Measurements from ENCODE around the gene COL23A1. TPM values are rescaled to one million over a fixed set of nuclear protein-coding genes. Genes with fewer than 3 reads are reported as not detected.

Gene COL23A1
- total and polyA plus RNA-seq, 2 of the 13 experiments (the other 11 are each of a cell fraction or from before 2014, with no cell fraction given), result not detected

DNA sequence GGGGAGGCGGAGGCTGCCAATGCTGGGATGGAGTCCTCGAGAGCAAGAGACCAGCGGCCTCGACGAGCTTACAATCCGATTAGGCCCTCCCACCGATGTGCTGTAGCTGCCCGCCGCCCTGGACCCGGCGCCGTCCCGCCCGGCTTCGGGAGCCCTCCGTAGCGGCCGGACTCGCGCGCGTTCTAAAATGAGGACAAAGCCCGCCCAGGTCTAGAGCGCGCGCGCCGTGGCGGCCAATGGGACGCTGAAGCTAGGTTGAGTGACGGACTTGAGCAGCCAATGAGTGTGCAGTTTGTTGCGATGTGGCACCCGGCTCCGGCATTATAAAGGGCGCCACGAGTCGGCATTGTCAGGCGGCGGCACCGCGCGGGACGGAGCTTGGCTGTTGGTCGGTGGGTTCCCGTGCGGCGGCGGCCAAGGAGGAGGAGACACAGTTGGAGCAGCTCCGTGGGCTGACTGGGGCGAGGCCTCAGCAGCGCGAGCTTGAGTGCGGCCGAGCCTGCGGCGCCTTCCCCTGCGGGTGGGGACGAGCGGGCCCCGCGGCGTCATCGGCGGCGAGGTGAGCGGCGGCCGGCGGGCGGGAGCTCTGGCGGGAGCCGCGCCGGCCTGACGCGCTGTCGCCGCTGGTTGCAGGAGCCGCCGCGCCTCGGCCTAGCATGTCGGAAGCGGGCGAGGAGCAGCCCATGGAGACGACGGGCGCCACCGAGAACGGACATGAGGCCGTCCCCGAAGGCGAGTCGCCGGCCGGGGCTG is 385.8 kb downstream of the COL23A1 start, which contains the start of gene HNRNPAB (continued):
- TF ChIP-seq, protein P1, sequence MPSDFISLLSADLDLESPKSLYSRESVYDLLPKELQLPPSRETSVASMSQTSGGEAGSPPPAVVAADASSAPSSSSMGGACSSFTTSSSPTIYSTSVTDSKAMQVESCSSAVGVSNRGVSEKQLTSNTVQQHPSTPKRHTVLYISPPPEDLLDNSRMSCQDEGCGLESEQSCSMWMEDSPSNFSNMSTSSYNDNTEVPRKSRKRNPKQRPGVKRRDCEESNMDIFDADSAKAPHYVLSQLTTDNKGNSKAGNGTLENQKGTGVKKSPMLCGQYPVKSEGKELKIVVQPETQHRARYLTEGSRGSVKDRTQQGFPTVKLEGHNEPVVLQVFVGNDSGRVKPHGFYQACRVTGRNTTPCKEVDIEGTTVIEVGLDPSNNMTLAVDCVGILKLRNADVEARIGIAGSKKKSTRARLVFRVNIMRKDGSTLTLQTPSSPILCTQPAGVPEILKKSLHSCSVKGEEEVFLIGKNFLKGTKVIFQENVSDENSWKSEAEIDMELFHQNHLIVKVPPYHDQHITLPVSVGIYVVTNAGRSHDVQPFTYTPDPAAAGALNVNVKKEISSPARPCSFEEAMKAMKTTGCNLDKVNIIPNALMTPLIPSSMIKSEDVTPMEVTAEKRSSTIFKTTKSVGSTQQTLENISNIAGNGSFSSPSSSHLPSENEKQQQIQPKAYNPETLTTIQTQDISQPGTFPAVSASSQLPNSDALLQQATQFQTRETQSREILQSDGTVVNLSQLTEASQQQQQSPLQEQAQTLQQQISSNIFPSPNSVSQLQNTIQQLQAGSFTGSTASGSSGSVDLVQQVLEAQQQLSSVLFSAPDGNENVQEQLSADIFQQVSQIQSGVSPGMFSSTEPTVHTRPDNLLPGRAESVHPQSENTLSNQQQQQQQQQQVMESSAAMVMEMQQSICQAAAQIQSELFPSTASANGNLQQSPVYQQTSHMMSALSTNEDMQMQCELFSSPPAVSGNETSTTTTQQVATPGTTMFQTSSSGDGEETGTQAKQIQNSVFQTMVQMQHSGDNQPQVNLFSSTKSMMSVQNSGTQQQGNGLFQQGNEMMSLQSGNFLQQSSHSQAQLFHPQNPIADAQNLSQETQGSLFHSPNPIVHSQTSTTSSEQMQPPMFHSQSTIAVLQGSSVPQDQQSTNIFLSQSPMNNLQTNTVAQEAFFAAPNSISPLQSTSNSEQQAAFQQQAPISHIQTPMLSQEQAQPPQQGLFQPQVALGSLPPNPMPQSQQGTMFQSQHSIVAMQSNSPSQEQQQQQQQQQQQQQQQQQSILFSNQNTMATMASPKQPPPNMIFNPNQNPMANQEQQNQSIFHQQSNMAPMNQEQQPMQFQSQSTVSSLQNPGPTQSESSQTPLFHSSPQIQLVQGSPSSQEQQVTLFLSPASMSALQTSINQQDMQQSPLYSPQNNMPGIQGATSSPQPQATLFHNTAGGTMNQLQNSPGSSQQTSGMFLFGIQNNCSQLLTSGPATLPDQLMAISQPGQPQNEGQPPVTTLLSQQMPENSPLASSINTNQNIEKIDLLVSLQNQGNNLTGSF (CRISPR knock-in tag; IDR thresholded peaks at IDR 0.05), result peak; percentile 64; the same call in 1 of the 2 replicates
- TF ChIP-seq MTA1 (CRISPR knock-in tag; IDR thresholded peaks at IDR 0.05; ENCODE audit: borderline replicate concordance) (no peak), GATAD2A (CRISPR knock-in tag; IDR thresholded peaks at IDR 0.05) (no peak), ZBTB1 (CRISPR knock-in tag; IDR thresholded peaks at IDR 0.05; ENCODE audit: borderline replicate concordance) (no peak), ZNF670 (CRISPR knock-in tag; IDR thresholded peaks at IDR 0.05; ENCODE audit: borderline replicate concordance) (no peak; the same call in 1 of the 2 replicates), TBX2 (CRISPR knock-in tag; IDR thresholded peaks at IDR 0.05; ENCODE audit: borderline replicate concordance) (peak; percentile 85), KDM2A (CRISPR knock-in tag; IDR thresholded peaks at IDR 0.05; ENCODE audit: borderline replicate concordance, low read depth) (peak; percentile 99), ZNF451 (CRISPR knock-in tag; IDR thresholded peaks at IDR 0.05) (0 out of 2 replicates have a peak, but pooled peaks have one; percentile 69), ZNF660 (CRISPR knock-in tag; IDR thresholded peaks at IDR 0.05; ENCODE audit: borderline replicate concordance, low read depth) (no peak), ZFP41 (CRISPR knock-in tag; IDR thresholded peaks at IDR 0.05; ENCODE audit: borderline replicate concordance) (peak; percentile 82; the same call in 1 of the 2 replicates), KAT2B (IDR thresholded peaks at IDR 0.05; ENCODE audit: borderline replicate concordance, low read depth, low read length) (no peak), ATF7 (IDR thresholded peaks at IDR 0.05) (no peak), ATF7 (CRISPR knock-in tag; IDR thresholded peaks at IDR 0.05) (no peak), ZEB1 (IDR thresholded peaks at IDR 0.05; ENCODE audit: insufficient replicate concordance, low read depth) (no peak), AGO1 (IDR thresholded peaks at IDR 0.05; ENCODE audit: low read depth, low read length, poor library complexity, severe bottlenecking) (peak; percentile 99), REL (CRISPR knock-in tag; conservative IDR thresholded peaks at IDR 0.05) (no peak)
- TF ChIP-seq, protein P2, sequence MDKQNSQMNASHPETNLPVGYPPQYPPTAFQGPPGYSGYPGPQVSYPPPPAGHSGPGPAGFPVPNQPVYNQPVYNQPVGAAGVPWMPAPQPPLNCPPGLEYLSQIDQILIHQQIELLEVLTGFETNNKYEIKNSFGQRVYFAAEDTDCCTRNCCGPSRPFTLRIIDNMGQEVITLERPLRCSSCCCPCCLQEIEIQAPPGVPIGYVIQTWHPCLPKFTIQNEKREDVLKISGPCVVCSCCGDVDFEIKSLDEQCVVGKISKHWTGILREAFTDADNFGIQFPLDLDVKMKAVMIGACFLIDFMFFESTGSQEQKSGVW (CRISPR knock-in tag; IDR thresholded peaks at IDR 0.05; ENCODE audit: borderline replicate concordance), result no peak
- TF ChIP-seq, protein P3, sequence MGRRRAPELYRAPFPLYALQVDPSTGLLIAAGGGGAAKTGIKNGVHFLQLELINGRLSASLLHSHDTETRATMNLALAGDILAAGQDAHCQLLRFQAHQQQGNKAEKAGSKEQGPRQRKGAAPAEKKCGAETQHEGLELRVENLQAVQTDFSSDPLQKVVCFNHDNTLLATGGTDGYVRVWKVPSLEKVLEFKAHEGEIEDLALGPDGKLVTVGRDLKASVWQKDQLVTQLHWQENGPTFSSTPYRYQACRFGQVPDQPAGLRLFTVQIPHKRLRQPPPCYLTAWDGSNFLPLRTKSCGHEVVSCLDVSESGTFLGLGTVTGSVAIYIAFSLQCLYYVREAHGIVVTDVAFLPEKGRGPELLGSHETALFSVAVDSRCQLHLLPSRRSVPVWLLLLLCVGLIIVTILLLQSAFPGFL (CRISPR knock-in tag; IDR thresholded peaks at IDR 0.05), result no peak; the same call in 1 of the 2 replicates
- TF ChIP-seq, protein P4, sequence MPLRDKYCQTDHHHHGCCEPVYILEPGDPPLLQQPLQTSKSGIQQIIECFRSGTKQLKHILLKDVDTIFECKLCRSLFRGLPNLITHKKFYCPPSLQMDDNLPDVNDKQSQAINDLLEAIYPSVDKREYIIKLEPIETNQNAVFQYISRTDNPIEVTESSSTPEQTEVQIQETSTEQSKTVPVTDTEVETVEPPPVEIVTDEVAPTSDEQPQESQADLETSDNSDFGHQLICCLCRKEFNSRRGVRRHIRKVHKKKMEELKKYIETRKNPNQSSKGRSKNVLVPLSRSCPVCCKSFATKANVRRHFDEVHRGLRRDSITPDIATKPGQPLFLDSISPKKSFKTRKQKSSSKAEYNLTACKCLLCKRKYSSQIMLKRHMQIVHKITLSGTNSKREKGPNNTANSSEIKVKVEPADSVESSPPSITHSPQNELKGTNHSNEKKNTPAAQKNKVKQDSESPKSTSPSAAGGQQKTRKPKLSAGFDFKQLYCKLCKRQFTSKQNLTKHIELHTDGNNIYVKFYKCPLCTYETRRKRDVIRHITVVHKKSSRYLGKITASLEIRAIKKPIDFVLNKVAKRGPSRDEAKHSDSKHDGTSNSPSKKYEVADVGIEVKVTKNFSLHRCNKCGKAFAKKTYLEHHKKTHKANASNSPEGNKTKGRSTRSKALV (CRISPR knock-in tag; IDR thresholded peaks at IDR 0.05), result peak; percentile 87
